IPS-18a (cell line): ENCODE data around the gene ARMC2.
"Not testable (repeated sequence)": the region's sequence is repeated elsewhere in the genome, so short reads cannot be mapped to it uniquely, and the experiment has no call there.

Experiments
- H3K27ac ChIP-seq: one replicate; pipeline ENCODE4 v1.5.1; 2013; ENCODE audit warnings: low read length
- H3K27me3 ChIP-seq: one replicate; pipeline ENCODE4 v1.6.1; 2013; ENCODE audit warnings: mild to moderate bottlenecking, low read length; ENCODE audit not compliant: control insufficient read depth, insufficient read depth
- H3K36me3 ChIP-seq: one replicate; pipeline ENCODE4 v1.6.1; 2013; ENCODE audit warnings: low read depth, low read length; ENCODE audit not compliant: control insufficient read depth
- H3K4me1 ChIP-seq: one replicate; pipeline ENCODE4 v1.6.1; 2013; ENCODE audit warnings: low read depth, low read length; ENCODE audit not compliant: control insufficient read depth
- H3K4me3 ChIP-seq: one replicate; pipeline ENCODE4 v1.5.1; 2013; ENCODE audit warnings: low read length
- H3K9ac ChIP-seq: one replicate; pipeline ENCODE4 v1.6.1; 2013; ENCODE audit warnings: mild to moderate bottlenecking, low read length, moderate library complexity
- H3K9me3 ChIP-seq: one replicate; pipeline ENCODE4 v1.6.1; 2013; ENCODE audit warnings: low read depth, low read length; ENCODE audit not compliant: control insufficient read depth

The ARMC2 gene

DNA sequence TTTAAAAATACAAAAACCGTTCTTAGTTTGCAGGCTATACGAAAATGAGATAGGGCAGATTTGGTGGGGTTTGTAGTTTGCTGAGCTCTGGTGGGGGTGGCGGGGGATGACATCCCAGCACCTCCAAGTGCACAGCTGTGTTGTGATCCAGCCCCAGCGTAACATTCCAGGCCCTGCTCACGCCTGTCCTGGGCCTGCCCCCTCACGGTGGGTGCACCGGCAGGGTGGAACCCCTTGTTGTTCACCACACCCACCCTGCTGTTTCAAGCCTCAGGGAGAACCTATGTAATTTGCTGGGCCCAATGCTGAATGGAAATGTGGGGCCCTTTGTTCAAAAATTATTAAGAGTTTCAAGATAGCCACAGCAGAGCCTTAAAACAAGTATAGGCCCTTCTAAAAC is 25.0 kb downstream of the ARMC2 start:
- no peak overlapping the region for H3K4me3 ChIP-seq
- no peak overlapping the region for H3K9ac ChIP-seq
- H3K4me1 ChIP-seq = peaks cover 20% of the 10 kb centered on the region
- no peaks in the 10 kb centered on the region for H3K36me3 ChIP-seq
- H3K27me3 ChIP-seq = no peaks in the 10 kb centered on the region
- no peak overlapping the region for H3K27ac ChIP-seq
- no peaks in the 10 kb centered on the region for H3K9me3 ChIP-seq

DNA sequence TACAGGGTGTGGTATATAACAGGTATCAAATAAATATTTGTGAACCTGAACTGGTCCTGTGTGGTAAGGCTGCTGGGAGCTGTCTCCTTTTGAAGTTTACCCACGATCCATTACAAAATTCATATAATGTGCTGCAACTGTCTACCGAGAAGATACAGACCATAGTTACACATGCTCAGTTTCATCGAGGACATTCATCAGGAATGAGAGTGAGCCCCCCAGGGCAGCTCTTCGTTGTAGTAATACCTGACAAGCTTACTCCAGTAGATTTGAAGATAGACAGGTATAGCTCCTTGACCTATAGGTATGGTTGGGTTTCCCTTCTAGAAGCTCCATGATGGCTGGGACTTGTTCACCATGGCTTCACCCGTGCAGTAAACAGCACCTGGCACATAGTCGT is 25.7 kb downstream of the ARMC2 start:
- no peaks in the 10 kb centered on the region for H3K27me3 ChIP-seq
- H3K9ac ChIP-seq = no peak overlapping the region
- no peaks in the 10 kb centered on the region for H3K36me3 ChIP-seq
- H3K4me3 ChIP-seq = no peak overlapping the region
- no peak overlapping the region for H3K27ac ChIP-seq
- H3K9me3 ChIP-seq = no peaks in the 10 kb centered on the region
- peaks cover 20% of the 10 kb centered on the region for H3K4me1 ChIP-seq

DNA sequence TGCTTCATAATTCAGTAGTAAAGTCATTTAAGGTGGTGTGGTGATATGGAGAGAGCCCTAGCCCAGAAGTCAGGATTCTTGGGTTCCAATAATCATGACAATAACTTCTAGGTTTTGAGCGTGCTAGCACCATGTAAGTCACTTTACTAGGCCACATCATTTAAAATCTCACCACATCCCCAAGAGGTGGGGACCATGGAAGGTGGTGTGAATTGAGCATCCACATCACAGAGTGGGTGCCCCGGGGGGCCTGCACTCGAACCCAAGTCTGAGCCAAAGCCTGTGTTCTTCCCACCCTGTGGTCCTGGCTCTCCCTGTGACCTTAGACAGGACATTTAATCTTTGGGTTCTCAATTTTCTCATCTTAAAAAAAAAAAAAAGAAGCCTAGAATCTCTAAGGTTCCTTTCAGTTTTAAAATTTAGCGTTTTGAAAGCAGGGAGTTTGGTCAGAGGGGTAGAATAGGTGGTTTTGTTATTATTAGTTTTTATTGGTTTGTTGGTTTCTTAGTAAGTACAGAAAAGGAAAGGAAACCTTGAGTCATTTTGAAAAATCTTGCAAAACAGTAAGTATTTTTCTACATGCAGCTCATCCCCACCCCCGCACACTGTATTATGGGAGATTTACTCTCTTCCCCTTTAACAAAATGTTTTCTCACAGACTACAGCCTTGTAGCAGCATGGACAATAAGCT is 26.4 kb downstream of the ARMC2 start:
- H3K27ac ChIP-seq = no peak overlapping the region
- H3K4me3 ChIP-seq = no peak overlapping the region
- no peaks in the 10 kb centered on the region for H3K36me3 ChIP-seq
- H3K4me1 ChIP-seq = peaks cover 20% of the 10 kb centered on the region
- H3K27me3 ChIP-seq = no peaks in the 10 kb centered on the region
- H3K9me3 ChIP-seq = no peaks in the 10 kb centered on the region
- H3K9ac ChIP-seq = no peak overlapping the region

DNA sequence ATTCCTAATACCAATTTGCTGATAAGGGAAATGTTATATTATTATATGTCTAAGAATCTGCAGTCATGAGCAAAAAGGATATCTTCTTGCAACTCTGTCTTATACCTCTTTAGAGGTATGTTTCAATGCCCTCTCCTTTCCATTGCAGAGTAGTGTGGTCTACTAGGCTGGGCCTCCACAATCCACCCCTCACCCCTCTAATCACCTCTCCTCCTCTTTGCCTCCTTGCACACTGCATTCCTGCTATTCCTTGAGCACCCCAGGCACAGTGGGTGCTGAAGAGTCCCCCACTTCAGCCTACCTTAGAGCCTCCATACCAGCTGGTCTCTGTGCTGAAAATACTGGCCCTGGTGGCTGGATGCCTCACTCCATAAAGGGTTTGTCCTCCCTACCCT is 26.9 kb downstream of the ARMC2 start:
- Histone ChIP-seq H3K4me3 (no peak overlapping the region), H3K27ac (no peak overlapping the region), H3K9me3 (no peaks in the 10 kb centered on the region), H3K9ac (no peak overlapping the region), H3K4me1 (peaks cover 20% of the 10 kb centered on the region), H3K27me3 (no peaks in the 10 kb centered on the region), H3K36me3 (no peaks in the 10 kb centered on the region)

DNA sequence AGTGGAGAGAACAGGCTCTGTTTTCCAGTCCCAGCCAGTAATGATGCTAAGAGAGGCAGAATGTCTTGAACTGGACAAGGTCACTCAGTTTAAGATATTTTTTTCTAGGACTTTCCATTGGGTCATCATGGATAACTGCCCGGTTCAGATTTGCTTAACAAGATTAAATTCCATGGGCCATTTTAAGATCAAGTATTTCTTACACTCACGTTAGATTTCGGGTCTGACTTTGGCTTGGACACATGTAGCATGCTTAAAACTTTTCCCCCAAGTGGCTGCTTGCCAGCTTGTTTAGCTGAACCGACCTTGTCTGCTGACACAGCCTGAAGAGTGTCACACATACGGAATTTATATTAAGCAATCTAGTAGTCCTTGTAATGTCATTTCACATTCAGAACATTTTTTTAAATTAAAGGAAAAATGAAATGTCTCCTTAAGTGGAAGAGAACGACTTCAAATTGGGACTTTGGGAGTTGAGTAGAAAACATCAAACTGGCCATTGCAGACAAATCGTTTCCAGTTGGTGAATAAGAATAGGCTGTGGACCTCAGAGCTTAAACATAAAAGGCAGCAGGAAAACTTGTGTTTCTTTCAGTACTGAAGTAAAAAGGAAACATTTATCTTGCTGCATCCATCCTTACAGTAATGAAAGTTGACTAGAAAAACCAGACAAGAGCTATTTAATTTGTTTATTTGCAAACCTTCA is 29.0 kb downstream of the ARMC2 start:
- no peaks in the 10 kb centered on the region for H3K9me3 ChIP-seq
- no peaks in the 10 kb centered on the region for H3K27me3 ChIP-seq
- H3K36me3 ChIP-seq = no peaks in the 10 kb centered on the region

DNA sequence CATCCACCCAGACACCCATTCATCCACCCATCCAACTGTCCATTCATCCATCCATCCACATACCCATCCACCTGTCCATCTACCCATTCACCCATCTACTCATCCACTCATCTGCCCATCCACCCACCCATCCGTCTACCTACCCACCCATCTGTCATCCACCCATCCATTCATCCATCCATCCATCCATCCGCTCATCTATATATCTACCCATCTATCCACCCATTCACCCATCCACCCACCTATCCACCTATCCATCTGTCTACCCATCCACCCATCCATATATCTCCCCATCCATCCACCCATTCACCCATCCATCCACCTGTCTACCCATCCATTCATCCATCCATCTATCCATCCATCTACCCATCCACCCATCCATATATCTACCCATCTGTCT is 30.7 kb downstream of the ARMC2 start:
- Histone ChIP-seq H3K9ac (no peak overlapping the region), H3K27me3 (no peaks in the 10 kb centered on the region), H3K9me3 (no peaks in the 10 kb centered on the region), H3K4me3 (no peak overlapping the region), H3K36me3 (no peaks in the 10 kb centered on the region), H3K4me1 (no peaks in the 10 kb centered on the region), H3K27ac (no peak overlapping the region)

More for the DNA sequence above, 29.0 kb downstream of the ARMC2 start:
- Histone ChIP-seq H3K4me1 (peaks cover 14% of the 10 kb centered on the region), H3K4me3 (no peak overlapping the region), H3K27ac (no peak overlapping the region), H3K9ac (no peak overlapping the region)

DNA sequence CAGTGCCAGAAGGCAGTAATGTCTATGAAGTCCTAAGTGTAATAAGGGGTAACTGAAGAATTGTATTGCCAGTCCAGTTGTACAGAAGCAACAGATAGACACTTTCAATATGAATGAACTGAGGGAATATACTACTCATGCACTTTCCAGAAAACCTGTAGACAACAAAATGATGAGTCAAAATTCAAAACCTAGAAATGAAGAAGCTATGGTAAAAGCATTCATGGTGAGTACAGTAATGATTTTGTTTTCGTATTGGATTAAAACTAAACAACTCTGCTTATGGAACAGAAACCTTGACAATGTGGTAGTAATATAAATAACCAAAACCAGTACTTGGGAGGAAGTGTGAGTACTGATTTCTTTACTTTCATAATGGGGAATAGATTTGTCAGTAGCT is 35.0 kb downstream of the ARMC2 start:
- no peaks in the 10 kb centered on the region for H3K4me1 ChIP-seq
- no peaks in the 10 kb centered on the region for H3K36me3 ChIP-seq
- H3K9ac ChIP-seq = no peak overlapping the region
- H3K27me3 ChIP-seq = no peaks in the 10 kb centered on the region
- H3K27ac ChIP-seq = no peak overlapping the region
- no peaks in the 10 kb centered on the region for H3K9me3 ChIP-seq
- H3K4me3 ChIP-seq = no peak overlapping the region

DNA sequence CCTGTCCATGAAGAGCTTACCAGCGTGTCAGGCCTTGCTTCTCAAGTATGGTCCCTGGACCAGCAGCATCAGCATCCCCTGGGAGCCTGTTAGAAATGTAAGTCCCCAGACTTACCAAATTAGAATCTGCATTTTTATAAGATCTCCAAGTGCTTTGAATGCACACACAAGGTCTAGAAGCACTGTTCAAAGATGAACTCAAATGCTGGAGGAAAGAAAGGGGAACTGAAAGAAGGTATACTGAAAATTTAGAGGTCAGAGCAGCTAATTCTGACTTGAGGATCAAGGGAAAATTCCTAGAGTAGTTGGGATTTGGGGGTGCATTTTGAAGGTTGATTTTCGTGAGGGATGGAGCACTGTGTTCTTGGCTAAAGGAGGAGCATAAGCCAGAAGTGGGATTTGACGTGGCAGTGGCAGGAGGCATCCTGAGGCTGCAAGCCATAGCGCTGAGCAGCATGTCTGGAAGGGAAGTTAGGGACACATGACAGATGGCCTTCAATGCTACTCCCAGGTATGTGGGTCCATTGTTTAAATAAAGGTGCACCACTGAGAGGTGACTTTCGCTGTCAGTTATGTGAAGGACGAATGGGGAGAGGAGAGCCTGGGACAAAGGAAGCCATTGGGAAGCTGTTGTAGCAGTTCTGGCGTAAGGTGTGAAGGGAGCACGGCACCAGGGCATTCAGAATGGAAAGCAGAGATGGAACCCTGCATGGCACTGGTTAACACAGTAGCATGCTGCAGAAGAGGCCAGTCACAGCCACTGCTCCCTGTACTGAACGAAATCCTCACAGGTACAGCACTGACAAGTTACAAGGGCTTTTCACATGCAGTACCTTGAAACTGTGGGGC is 36.2 kb downstream of the ARMC2 start:
- H3K4me1 ChIP-seq = no peaks in the 10 kb centered on the region
- H3K27ac ChIP-seq = no peak overlapping the region
- H3K9ac ChIP-seq = no peak overlapping the region
- no peaks in the 10 kb centered on the region for H3K36me3 ChIP-seq
- H3K4me3 ChIP-seq = no peak overlapping the region
- H3K9me3 ChIP-seq = no peaks in the 10 kb centered on the region
- H3K27me3 ChIP-seq = no peaks in the 10 kb centered on the region

DNA sequence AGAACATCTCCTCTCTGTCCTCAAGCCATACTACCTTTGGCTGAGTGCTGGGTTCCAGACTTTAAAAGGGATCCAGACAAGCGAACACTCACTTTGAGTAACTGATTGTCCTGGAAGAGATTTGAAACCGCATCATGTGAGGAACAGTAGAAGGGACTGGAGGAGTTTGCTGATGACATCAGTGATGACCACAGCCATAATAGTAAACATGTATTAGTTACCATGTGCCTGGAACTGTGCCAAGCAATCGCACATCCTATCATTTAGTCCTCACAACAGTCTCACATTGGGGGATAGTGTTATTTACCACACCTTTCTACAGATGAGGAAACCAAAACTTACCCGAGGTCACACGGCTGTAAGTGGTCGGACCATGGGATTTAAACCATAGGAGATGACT is 39.8 kb downstream of the ARMC2 start:
- no peaks in the 10 kb centered on the region for H3K9me3 ChIP-seq
- H3K27me3 ChIP-seq = no peaks in the 10 kb centered on the region
- no peaks in the 10 kb centered on the region for H3K36me3 ChIP-seq
- H3K4me1 ChIP-seq = no peaks in the 10 kb centered on the region
- no peak overlapping the region for H3K27ac ChIP-seq
- no peak overlapping the region for H3K9ac ChIP-seq
- no peak overlapping the region for H3K4me3 ChIP-seq

DNA sequence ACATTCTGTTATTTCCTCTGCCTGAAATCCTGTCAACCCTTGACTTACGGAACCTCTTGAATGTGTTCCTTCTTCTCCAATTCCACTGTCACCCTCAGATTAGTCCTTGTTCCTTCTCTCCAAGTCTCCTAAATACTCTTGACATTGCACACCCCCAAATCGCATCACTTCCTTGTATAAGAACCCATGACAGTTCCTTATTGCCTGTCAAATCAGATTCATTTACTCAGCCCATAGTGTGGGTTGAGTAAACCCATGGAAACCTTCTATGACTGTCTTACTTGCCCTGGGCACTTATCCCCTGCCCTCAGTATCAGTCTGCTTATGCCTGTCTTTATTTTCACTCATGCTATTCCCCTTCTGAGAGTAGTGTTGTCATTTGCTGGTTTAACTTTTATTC is 40.5 kb downstream of the ARMC2 start:
- Histone ChIP-seq H3K36me3 (no peaks in the 10 kb centered on the region), H3K9ac (no peak overlapping the region), H3K9me3 (no peaks in the 10 kb centered on the region), H3K4me3 (no peak overlapping the region), H3K27me3 (no peaks in the 10 kb centered on the region), H3K4me1 (no peaks in the 10 kb centered on the region), H3K27ac (no peak overlapping the region)

DNA sequence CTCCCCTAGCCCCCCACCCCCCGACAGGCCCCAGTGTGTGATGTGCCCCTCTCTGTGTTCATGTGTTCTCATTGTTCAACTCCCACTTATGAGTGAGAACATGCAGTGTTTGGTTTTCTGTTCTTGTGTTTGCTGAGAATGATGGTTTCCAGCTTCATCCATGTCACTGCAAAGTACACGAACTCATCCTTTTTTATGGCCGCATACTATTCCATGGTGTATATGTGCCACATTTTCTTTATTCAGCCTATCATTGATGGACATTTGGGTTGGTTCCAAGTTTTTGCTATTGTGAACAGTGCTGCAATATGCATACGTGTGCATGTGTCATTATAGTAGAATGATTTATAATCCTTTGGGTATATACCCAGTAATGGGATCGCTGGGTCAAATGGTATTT is 42.7 kb downstream of the ARMC2 start:
- not testable (repeated sequence) for H3K4me1 ChIP-seq, H3K36me3 ChIP-seq, H3K27ac ChIP-seq, H3K4me3 ChIP-seq, H3K27me3 ChIP-seq, H3K9me3 ChIP-seq, H3K9ac ChIP-seq
